ENCODE results near the gene ACY1. TPM values are rescaled to one million over a fixed set of nuclear protein-coding genes. Genes with fewer than 3 reads are reported as not detected.
A peak's percentile ranks its signal among the peaks of the same experiment; 100 is the strongest.
"Not testable (repeated sequence)": the region's sequence is repeated elsewhere in the genome, so short reads cannot be mapped to it uniquely, and the experiment has no call there.

Gene ACY1
- total and polyA plus RNA-seq, 2 of the 13 experiments (the other 11 are each of a cell fraction or from before 2014, with no cell fraction given): 113 to 162 TPM

- TF ChIP-seq ARID4A (CRISPR knock-in tag; IDR thresholded peaks at IDR 0.05; ENCODE audit: borderline replicate concordance): peak; percentile 25; the same call in 1 of the 2 replicates
- TF ChIP-seq HNF1A (IDR thresholded peaks at IDR 0.05; ENCODE audit: low read depth); FOXP1 (IDR thresholded peaks at IDR 0.05); SOX13 (IDR thresholded peaks at IDR 0.05): not testable (repeated sequence)
- peak; percentile 81 for TF ChIP-seq HNF1A (CRISPR knock-in tag; IDR thresholded peaks at IDR 0.05; ENCODE audit: borderline replicate concordance)
- TF ChIP-seq ZMYM3 (CRISPR knock-in tag; IDR thresholded peaks at IDR 0.05): peak; percentile 65
- TF ChIP-seq GFI1 (CRISPR knock-in tag; IDR thresholded peaks at IDR 0.05; ENCODE audit: borderline replicate concordance): peak; percentile 94
- TF ChIP-seq TBX2 (CRISPR knock-in tag; IDR thresholded peaks at IDR 0.05; ENCODE audit: borderline replicate concordance): peak; percentile 48; the same call in 1 of the 2 replicates
- peak; percentile 72; the same call in 1 of the 2 replicates for TF ChIP-seq RCOR2 (CRISPR knock-in tag; IDR thresholded peaks at IDR 0.05)
- 0 out of 2 replicates have a peak, but pooled peaks have one; percentile 51 for TF ChIP-seq ZNF543 (CRISPR knock-in tag; IDR thresholded peaks at IDR 0.05)
- TF ChIP-seq TFAP4 (IDR thresholded peaks at IDR 0.05; ENCODE audit: borderline replicate concordance, low read depth): 0 out of 2 replicates have a peak, but pooled peaks have one; percentile 17
- TF ChIP-seq FOSL2 (CRISPR knock-in tag; IDR thresholded peaks at IDR 0.05): 0 out of 2 replicates have a peak, but pooled peaks have one; percentile 4
- TF ChIP-seq GTF3A (CRISPR knock-in tag; conservative IDR thresholded peaks at IDR 0.05): 0 out of 2 replicates have a peak, but pooled peaks have one; percentile 56
- 0 out of 2 replicates have a peak, but pooled peaks have one; percentile 36 for TF ChIP-seq ZHX1 (CRISPR knock-in tag; IDR thresholded peaks at IDR 0.05; ENCODE audit: low read depth)
- TF ChIP-seq SALL1 (CRISPR knock-in tag; IDR thresholded peaks at IDR 0.05): 0 out of 2 replicates have a peak, but pooled peaks have one; percentile 25
- TF ChIP-seq FOXP1 (CRISPR knock-in tag; IDR thresholded peaks at IDR 0.05): 0 out of 2 replicates have a peak, but pooled peaks have one; percentile 20
- peak in 1 of 2 experiments; percentile 15; a peak in 1 of 4 replicates for TF ChIP-seq SOX13 (CRISPR knock-in tag; conservative IDR thresholded peaks at IDR 0.05 in 1 of 2, IDR thresholded peaks at IDR 0.05 in 1 of 2)
- TF ChIP-seq RFXAP (CRISPR knock-in tag; IDR thresholded peaks at IDR 0.05; ENCODE audit: borderline replicate concordance): 0 out of 2 replicates have a peak, but pooled peaks have one; percentile 21
These were observed 50.4 kb downstream of the ACY1 start (continued) for GRCh38 chr3:52033748-52034147.

Measured in HepG2 (cell line).